IPS-20b (cell line): ENCODE measurements around the gene CCR8.
"Not testable (repeated sequence)": the region's sequence is repeated elsewhere in the genome, so short reads cannot be mapped to it uniquely, and the experiment has no call there.

Experiments used
- H3K27ac ChIP-seq: one replicate; pipeline ENCODE4 v1.5.1; 2013; ENCODE audit warnings: low read length
- H3K27me3 ChIP-seq: 2 replicates; pipeline ENCODE4 v1.6.1; 2013; ENCODE audit warnings: mild to moderate bottlenecking, low read length, inconsistent platforms; ENCODE audit not compliant: insufficient read depth
- H3K36me3 ChIP-seq: 2 replicates; pipeline ENCODE4 v1.6.1; 2013; ENCODE audit warnings: low read depth, mild to moderate bottlenecking, inconsistent platforms, low read length, moderate library complexity; ENCODE audit not compliant: insufficient read depth
- H3K4me1 ChIP-seq: 2 replicates; pipeline ENCODE4 v1.6.1; 2013; ENCODE audit warnings: mild to moderate bottlenecking, control low read depth, inconsistent platforms, low read length, moderate library complexity; ENCODE audit not compliant: insufficient read depth
- H3K4me3 ChIP-seq: 2 replicates; pipeline ENCODE4 v1.5.1; 2013; ENCODE audit warnings: mild to moderate bottlenecking, low read length, inconsistent platforms
- H3K9ac ChIP-seq: 2 replicates; pipeline ENCODE4 v1.6.1; 2013; ENCODE audit warnings: low read depth, mild to moderate bottlenecking, inconsistent platforms, low read length, moderate library complexity
- H3K9me3 ChIP-seq: 2 replicates; pipeline ENCODE4 v1.6.1; 2013; ENCODE audit warnings: mild to moderate bottlenecking, low read depth, low read length, inconsistent platforms; ENCODE audit not compliant: insufficient read depth

Gene CCR8

GRCh38 chr3:39353168-39353927 lies 23.8 kb downstream of the CCR8 start:
- not testable (repeated sequence) for H3K27ac ChIP-seq, H3K4me3 ChIP-seq, H3K4me1 ChIP-seq, H3K27me3 ChIP-seq, H3K9ac ChIP-seq, H3K36me3 ChIP-seq, H3K9me3 ChIP-seq

- no peaks in the 10 kb centered on the region for H3K27me3 ChIP-seq
- no peak overlapping the region for H3K27ac ChIP-seq
- no peak overlapping the region for H3K9ac ChIP-seq
- no peaks in the 10 kb centered on the region for H3K9me3 ChIP-seq
- H3K4me1 ChIP-seq, result no peaks in the 10 kb centered on the region
- no peak overlapping the region for H3K4me3 ChIP-seq
- no peaks in the 10 kb centered on the region for H3K36me3 ChIP-seq
Observed at GRCh38 chr3:39358333-39358732, 28.8 kb downstream of the CCR8 start.

GRCh38 chr3:39361252-39361927 lies 31.9 kb downstream of the CCR8 start:
- H3K4me3 ChIP-seq, result no peak overlapping the region
- no peak overlapping the region for H3K9ac ChIP-seq
- no peaks in the 10 kb centered on the region for H3K9me3 ChIP-seq
- no peaks in the 10 kb centered on the region for H3K4me1 ChIP-seq
- no peaks in the 10 kb centered on the region for H3K36me3 ChIP-seq
- H3K27ac ChIP-seq, result no peak overlapping the region
- no peaks in the 10 kb centered on the region for H3K27me3 ChIP-seq

GRCh38 chr3:39362192-39362591 lies 32.7 kb downstream of the CCR8 start:
- Histone ChIP-seq H3K9ac (no peak overlapping the region), H3K4me1 (no peaks in the 10 kb centered on the region), H3K9me3 (no peaks in the 10 kb centered on the region), H3K27ac (no peak overlapping the region), H3K4me3 (no peak overlapping the region), H3K27me3 (no peaks in the 10 kb centered on the region), H3K36me3 (no peaks in the 10 kb centered on the region)

GRCh38 chr3:39362812-39363211 lies 33.3 kb downstream of the CCR8 start:
- Histone ChIP-seq H3K9me3 (no peaks in the 10 kb centered on the region), H3K9ac (no peak overlapping the region), H3K4me1 (no peaks in the 10 kb centered on the region), H3K4me3 (no peak overlapping the region), H3K27ac (no peak overlapping the region), H3K36me3 (no peaks in the 10 kb centered on the region), H3K27me3 (no peaks in the 10 kb centered on the region)

- not testable (repeated sequence) for H3K4me3 ChIP-seq, H3K9ac ChIP-seq, H3K27ac ChIP-seq, H3K27me3 ChIP-seq, H3K4me1 ChIP-seq, H3K36me3 ChIP-seq
- H3K9me3 ChIP-seq, result peaks cover 14% of the 10 kb centered on the region; the same call in 1 of the 2 replicates
Observed at GRCh38 chr3:39370450-39370849, 40.9 kb downstream of the CCR8 start.

- peaks cover 9% of the 10 kb centered on the region for H3K4me1 ChIP-seq
- no peaks in the 10 kb centered on the region for H3K36me3 ChIP-seq
- H3K27ac ChIP-seq, result no peak overlapping the region
- H3K9me3 ChIP-seq, result peaks cover 14% of the 10 kb centered on the region; the same call in 1 of the 2 replicates
- H3K27me3 ChIP-seq, result no peaks in the 10 kb centered on the region
- no peak overlapping the region for H3K9ac ChIP-seq
- no peak overlapping the region for H3K4me3 ChIP-seq
Observed at GRCh38 chr3:39372833-39373232, 43.3 kb downstream of the CCR8 start.

GRCh38 chr3:39376959-39377634 lies 47.6 kb downstream of the CCR8 start:
- H3K9ac ChIP-seq, result no peak overlapping the region; the same call in 1 of the 2 replicates
- H3K9me3 ChIP-seq, result peaks cover 9% of the 10 kb centered on the region; the same call in 1 of the 2 replicates
- no peak overlapping the region for H3K4me3 ChIP-seq
- H3K4me1 ChIP-seq, result peaks cover 13% of the 10 kb centered on the region
- no peaks in the 10 kb centered on the region for H3K27me3 ChIP-seq
- H3K27ac ChIP-seq, result peak overlapping the region; percentile 28
- H3K36me3 ChIP-seq, result no peaks in the 10 kb centered on the region

- H3K36me3 ChIP-seq, result no peaks in the 10 kb centered on the region
- no peaks in the 10 kb centered on the region for H3K9me3 ChIP-seq
- peak overlapping the region; percentile 28 for H3K27ac ChIP-seq
Observed at GRCh38 chr3:39378088-39378487, 48.6 kb downstream of the CCR8 start.

GRCh38 chr3:39378957-39379777 lies 49.7 kb downstream of the CCR8 start:
- Histone ChIP-seq H3K27me3 (no peaks in the 10 kb centered on the region), H3K4me1 (peaks cover 17% of the 10 kb centered on the region), H3K36me3 (no peaks in the 10 kb centered on the region), H3K27ac (no peak overlapping the region), H3K9me3 (no peaks in the 10 kb centered on the region), H3K4me3 (no peak overlapping the region), H3K9ac (no peak overlapping the region)

More at GRCh38 chr3:39378088-39378487, 48.6 kb downstream of the CCR8 start:
- Histone ChIP-seq H3K4me3 (no peak overlapping the region), H3K4me1 (peaks cover 17% of the 10 kb centered on the region), H3K9ac (no peak overlapping the region; the same call in 1 of the 2 replicates), H3K27me3 (no peaks in the 10 kb centered on the region)

- H3K9ac ChIP-seq, result no peak overlapping the region
- no peaks in the 10 kb centered on the region for H3K9me3 ChIP-seq
- peaks cover 17% of the 10 kb centered on the region for H3K4me1 ChIP-seq
- no peak overlapping the region for H3K4me3 ChIP-seq
- H3K27ac ChIP-seq, result no peak overlapping the region
- no peaks in the 10 kb centered on the region for H3K27me3 ChIP-seq
- no peaks in the 10 kb centered on the region for H3K36me3 ChIP-seq
Observed at GRCh38 chr3:39379778-39380155, 50.3 kb downstream of the CCR8 start.
